ENCODE measurements around the gene MYO1E.

Gene MYO1E

DNA sequence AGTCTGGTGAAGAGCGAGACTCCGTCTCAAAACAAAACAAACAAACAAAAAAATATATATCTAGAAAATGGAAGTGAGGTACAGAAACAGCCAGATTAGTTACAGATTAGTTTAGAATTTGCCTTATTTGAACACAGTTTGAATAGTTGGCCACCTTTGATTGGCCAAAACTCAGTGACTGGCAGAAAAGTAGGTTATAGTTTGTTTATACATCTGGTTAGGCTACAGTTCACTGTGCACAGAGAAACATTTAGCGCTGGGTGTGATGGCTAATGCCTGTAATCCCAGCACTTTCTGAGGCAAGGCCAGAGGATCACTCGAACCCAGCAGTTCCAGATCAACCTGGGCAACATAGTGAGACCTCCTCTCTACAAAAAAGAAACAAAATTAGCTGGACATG is 114.4 kb downstream of the MYO1E start:
- no peak for DNase-seq

GRCh38 chr15:59257140-59257539 is 115.5 kb downstream of the MYO1E start:
- DNase-seq = no peak

DNA sequence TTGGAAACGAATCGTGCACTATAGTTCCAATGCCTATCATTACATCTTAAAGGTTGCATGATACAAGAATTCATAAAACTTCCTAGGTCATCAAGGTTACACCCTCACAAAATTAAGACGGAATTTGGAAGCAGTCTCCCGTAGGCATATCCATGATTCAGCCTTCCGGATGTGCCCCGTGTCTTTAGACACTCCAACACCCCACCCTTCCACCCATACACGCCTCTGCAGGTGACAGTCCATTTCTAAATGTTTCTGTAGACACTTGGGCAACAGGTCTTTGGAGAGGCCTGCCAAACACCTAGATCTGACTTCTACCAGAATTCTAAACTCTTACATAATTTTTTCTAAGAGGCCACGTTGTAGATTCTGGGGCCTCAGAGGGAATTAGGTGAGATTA is 116.2 kb downstream of the MYO1E start:
- no peak for DNase-seq

- DNase-seq = peak; percentile 37
Observed at GRCh38 chr15:59255680-59256336, 116.9 kb downstream of the MYO1E start.

DNA sequence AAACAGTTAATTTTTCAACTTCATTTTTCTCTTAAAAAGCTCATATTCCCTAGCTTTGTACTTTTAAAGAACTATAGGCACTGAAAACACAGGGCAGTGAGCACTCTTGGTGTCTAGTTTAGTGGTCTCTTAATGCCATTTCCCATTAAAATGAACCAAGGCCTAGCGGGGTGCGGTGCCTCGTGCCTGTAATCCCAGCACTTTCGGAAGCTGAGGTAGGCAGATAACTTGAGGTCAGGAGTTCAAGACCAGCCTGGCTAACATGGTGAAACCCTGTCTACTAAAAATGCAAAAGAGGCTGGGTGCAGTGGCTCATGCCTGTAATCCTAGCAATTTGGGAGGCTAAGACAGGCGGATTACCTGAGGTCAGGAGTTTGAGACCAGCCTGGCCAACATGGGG is 120.5 kb downstream of the MYO1E start:
- DNase-seq = no peak

- DNase-seq = no peak
Observed at GRCh38 chr15:59251001-59251845, 121.4 kb downstream of the MYO1E start.

GRCh38 chr15:59250249-59250648 is 122.4 kb downstream of the MYO1E start:
- DNase-seq = no peak

- no peak for DNase-seq
Observed at GRCh38 chr15:59249816-59250215, 122.9 kb downstream of the MYO1E start.

GRCh38 chr15:59247364-59247763 is 125.3 kb downstream of the MYO1E start:
- DNase-seq = peak; percentile 56

DNA sequence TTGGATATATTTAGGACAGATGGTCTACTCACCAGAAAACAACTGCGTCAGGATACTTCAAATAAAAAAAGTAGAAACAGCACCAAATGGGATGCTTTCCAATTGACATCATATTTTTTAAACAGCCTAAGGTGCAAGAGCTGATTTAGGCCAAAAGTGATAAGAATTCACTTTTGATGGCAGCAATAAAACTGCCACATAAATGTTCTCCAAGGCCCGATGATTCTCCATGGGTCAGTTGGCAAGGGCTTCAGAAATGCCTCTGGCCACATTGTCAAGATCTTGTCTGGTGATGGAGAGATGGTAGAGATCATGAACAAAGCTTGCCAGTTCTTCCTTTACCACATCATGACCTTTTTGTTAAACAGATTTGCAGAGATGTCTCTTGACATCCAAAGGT is 127.1 kb downstream of the MYO1E start:
- DNase-seq = no peak

DNA sequence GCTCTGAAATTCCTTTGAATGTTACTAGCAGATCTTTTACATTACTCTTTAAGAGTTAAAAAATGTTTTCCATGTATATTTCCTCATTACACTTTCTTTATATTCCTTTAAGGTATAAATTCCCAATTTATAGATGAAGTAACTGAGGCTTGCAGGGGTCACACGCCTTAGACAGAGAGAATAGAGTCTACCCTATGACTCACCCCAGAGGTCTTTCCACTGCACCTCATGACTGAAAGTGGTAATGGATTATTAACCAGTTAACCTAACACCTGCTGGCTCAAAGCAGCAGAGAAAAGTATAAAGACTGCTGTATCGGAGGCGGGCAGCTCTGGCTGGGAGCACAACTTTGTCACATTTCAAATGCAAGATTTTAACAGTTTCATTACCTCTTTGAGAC is 128.3 kb downstream of the MYO1E start:
- DNase-seq = no peak

- no peak for DNase-seq
Observed at GRCh38 chr15:59243622-59244021, 129.0 kb downstream of the MYO1E start.

DNA sequence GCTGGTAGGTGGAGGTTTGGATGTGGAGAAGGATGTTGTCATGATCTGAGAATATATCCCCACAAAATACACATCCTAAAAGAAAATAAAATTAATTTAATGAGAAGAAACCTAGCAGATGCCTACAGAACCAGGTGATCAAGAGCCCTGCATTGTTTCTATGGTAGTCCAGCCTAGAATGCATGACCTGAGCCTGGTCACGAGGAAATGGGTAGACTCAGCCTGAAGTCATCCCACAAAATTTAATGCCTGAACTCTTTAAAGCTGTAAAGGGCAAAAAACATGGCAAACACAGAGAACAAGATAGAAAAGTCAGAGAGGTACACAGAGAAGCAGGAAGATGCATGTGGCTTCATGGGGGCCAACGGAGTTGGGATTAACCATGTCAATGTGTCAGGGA is 130.0 kb downstream of the MYO1E start:
- no peak for DNase-seq

- no peak for DNase-seq
Observed at GRCh38 chr15:59240036-59240435, 132.6 kb downstream of the MYO1E start.

GRCh38 chr15:59237924-59238331 is 134.7 kb downstream of the MYO1E start:
- DNase-seq = no peak

DNA sequence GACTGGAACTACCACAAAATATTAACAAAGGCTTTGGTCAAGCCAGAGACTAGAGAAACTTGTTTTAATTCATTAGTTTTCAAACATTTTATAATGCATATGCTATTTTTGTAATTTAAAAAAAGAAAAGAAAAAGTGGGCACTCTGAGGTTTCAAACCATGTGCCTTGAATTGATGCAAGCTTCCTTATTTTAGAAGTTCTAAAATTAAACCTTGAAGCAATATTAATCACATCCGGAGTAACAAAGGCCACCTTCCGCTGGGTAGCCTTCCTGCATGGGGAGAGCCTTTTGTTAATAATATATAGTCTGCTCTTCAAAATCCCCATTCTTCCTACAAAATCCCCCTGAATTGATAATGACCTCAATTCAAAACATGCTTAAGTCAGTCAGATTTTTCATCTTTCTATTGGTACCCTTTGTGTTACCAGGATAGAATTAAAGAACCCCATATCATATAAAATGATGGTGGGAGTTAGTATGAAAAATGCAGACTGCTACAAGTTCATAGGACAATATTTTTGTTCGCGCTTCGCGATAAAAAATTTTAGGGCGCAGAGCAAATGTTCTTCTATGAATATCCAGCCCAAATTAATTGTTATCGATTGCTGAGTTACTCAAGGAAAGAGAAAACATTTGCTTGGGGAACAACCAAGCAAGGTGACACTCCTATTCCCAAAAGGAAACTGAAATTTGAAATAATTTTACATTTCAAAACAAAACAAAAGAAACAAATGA is 135.4 kb downstream of the MYO1E start:
- no peak for DNase-seq

- no peak for DNase-seq
Observed at GRCh38 chr15:59236394-59236793, 136.3 kb downstream of the MYO1E start.

- no peak for DNase-seq
Observed at GRCh38 chr15:59232476-59232875, 140.2 kb downstream of the MYO1E start.

DNA sequence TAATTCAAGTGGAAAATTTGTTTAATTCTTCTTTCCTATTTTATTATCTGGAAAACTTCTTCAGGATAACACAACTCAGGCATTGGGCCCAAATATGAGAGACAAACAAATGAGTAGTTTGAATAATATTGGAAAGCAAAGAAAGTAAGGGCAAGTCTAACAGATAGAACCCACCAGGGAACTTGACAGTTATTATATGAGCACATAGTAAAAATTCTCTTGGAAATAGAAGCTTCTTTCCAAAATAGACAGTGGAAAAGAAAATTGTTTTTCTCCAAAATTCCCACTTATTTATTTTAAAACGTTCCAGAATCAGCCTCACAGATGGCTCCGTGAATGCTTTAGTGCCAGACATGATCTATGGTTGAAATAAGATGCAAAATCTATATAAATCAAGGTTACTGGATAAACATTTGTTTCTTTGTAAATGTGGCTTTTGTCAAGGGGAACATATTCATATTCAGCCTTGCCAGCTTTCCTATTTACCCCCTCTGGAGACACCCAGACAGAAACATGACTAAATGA is 142.1 kb downstream of the MYO1E start:
- no peak for DNase-seq

- DNase-seq = no peak
Observed at GRCh38 chr15:59229453-59229852, 143.2 kb downstream of the MYO1E start.

DNA sequence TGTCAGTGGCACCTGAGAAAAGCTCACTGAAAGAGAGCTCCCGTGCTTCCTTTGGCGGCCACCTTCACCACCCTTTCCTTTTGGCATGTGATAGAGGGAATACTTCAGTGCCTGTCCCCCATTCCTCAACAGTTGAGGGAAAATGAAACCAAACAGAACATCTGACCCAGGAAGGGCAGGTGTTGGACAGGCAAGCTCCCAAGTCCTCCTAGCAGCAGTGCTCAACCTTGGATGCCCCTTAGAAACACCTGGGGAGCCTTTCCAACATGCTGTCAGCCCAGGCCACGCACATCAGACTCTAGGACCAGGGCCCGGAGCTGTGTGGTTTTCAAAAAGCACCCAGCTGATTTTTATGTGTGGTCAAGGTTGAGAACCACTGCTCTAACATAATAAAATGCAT is 143.7 kb downstream of the MYO1E start:
- no peak for DNase-seq

DNA sequence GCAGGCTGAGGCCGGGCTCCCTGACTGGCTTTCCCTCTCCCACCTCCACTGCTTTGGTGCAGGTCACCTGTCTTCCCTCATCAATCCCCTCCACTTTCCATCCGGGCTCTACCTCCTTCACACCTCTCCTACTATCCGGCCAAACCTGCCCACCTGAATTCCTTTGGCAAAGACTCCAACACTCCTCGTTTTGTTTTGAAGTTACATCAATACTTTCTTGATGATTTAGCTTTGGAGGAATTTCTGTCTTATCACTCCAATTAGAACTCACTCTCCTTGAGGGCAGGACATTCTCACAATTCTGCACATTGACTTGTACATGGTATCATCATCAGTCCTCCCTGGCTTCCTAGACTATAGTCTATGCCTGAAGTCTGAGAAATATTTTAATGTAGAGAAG is 145.7 kb downstream of the MYO1E start:
- no peak for DNase-seq

DNA sequence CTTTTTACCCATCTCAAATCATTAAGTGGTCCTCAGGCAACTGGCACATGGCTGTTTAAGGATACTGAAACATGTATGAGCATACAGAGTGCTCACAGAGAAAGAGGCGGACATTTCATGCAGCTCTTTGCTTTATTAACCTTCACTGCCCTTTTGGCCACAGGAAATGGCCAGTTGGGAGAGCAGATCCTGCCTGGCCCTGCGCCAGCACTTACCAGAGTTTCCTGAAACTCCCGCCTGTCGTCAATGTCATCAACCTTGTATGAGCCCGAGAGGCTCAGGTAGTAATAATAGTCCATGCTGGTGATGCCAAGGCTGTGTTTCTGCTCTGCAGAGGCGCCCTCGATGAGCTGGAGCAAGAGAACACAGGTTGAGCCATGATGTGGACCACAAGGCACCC is 148.2 kb downstream of the MYO1E start:
- no peak for DNase-seq

GRCh38 chr15:59223736-59224135 is 148.9 kb downstream of the MYO1E start:
- no peak for DNase-seq

Measured in CD4-positive, alpha-beta T cell treated with Interleukin-17A for 1 hour (primary cell).